Lower lobe of right lung (tissue), 2 donors: Measurements from ENCODE around the gene NFIA. TPM values are rescaled to one million over a fixed set of nuclear protein-coding genes. Genes with fewer than 3 reads are reported as not detected.

Experiments used
- ATAC-seq, 2 donors: fragments of 200-7000 bp; cut with Tn5 transposase; one replicate each; pipeline ENCODE4 v1.9.1; 2020 to 2022; ENCODE audit warnings: mild to moderate bottlenecking in 2 of 2, moderate library complexity in 2 of 2
- DNase-seq: peaks from one replicate; pipeline ENCODE4 v3.0.0-alpha.2; 2020
- H3K27ac ChIP-seq: fragments of 200-600 bp; one replicate; pipeline ENCODE4 v1.8.0; 2022
- H3K27me3 ChIP-seq: fragments of 200-600 bp; one replicate; pipeline ENCODE4 v1.8.0; 2022; ENCODE audit warnings: low read depth
- H3K36me3 ChIP-seq: fragments of 200-600 bp; one replicate; pipeline ENCODE4 v1.8.0; 2022; ENCODE audit warnings: mild to moderate bottlenecking
- H3K4me1 ChIP-seq: fragments of 200-600 bp; one replicate; pipeline ENCODE4 v1.8.0; 2022
- H3K4me3 ChIP-seq: fragments of 200-600 bp; one replicate; pipeline ENCODE4 v1.8.0; 2022; ENCODE audit warnings: mild to moderate bottlenecking
- H3K9me3 ChIP-seq: fragments of 200-600 bp; one replicate; pipeline ENCODE4 v1.8.0; 2022
- intact Hi-C: fragments of 100-400 bp; cut with DNase I; formaldehyde crosslinking; loops from one replicate; pipeline ENCODE4 v1.11.0; 2022
- total RNA-seq: library from RNA; stranded (reverse); fragmentation: NEBNext Ultra II Directional; extraction: Animal tissue kit (Norgen Biotek cat#: 25700); gene quantifications from one replicate; pipeline ENCODE4 v1.2.1, GENCODE V29; 2021
- TF ChIP-seq, protein P1 (sequence below): fragments of 200-600 bp; IDR thresholded peaks from one replicate; pipeline ENCODE4 v1.8.0; 2022; ENCODE audit warnings: antibody characterized with exemption, mild to moderate bottlenecking
- donor health status: DM: no; HTN: yes; CAD: no; lungs with severe emphysema.

The NFIA gene
- total RNA-seq, 1 donor from 2014 or later = 70.0 TPM

DNA sequence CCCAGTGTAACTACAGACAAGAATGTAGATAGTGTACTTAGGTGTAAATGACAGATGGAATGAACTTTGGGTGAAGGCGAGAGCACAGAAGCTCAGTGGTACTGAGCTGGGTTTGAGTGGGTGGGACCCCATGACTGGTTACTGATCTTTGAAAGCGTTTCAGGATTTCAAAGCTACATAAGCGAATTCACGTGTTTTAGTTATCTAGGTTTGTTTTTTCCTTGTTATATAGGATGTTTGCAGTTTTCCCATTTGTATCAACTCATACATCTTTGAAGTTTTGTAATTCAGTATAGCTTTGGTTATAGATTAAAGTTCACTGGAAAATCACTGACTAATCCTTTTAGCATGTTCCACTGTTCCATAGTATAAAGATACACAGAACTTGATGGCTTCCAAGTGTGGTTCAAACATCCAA is 182.5 kb downstream of the NFIA start:
- H3K27ac ChIP-seq = no peak overlapping the region
- TF ChIP-seq, protein P1, sequence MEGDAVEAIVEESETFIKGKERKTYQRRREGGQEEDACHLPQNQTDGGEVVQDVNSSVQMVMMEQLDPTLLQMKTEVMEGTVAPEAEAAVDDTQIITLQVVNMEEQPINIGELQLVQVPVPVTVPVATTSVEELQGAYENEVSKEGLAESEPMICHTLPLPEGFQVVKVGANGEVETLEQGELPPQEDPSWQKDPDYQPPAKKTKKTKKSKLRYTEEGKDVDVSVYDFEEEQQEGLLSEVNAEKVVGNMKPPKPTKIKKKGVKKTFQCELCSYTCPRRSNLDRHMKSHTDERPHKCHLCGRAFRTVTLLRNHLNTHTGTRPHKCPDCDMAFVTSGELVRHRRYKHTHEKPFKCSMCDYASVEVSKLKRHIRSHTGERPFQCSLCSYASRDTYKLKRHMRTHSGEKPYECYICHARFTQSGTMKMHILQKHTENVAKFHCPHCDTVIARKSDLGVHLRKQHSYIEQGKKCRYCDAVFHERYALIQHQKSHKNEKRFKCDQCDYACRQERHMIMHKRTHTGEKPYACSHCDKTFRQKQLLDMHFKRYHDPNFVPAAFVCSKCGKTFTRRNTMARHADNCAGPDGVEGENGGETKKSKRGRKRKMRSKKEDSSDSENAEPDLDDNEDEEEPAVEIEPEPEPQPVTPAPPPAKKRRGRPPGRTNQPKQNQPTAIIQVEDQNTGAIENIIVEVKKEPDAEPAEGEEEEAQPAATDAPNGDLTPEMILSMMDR = no peak
- H3K9me3 ChIP-seq = no peaks in the 10 kb centered on the region
- no peaks in the 10 kb centered on the region for H3K27me3 ChIP-seq
- H3K4me1 ChIP-seq = no peaks in the 10 kb centered on the region
- DNase-seq (no peak), ATAC-seq (no peak)
- H3K4me3 ChIP-seq = no peak overlapping the region
- intact Hi-C loops = no loop called here
- H3K36me3 ChIP-seq = no peaks in the 10 kb centered on the region

DNA sequence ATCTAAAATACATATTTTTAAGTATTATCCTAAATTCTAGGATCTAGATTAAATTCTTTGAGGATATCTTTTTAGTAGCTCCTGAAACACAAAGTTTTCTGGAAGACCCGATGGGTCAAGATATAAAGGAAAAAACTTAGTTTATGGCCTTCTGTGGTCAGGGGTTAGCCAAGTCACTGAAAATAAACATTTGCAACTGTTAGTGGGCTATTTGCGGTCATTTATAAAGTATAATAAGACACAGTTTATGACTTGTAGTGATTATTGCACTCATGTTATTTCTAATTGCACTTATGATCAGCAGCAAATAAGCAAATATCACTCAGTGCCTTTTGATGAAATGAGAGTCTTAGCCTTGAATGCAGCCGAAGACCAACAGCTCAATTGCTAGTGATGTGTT is 183.3 kb downstream of the NFIA start:
- no peaks in the 10 kb centered on the region for H3K4me1 ChIP-seq
- DNase-seq (no peak), ATAC-seq (no peak)
- H3K27ac ChIP-seq = no peak overlapping the region
- H3K9me3 ChIP-seq = no peaks in the 10 kb centered on the region
- intact Hi-C loops = no loop called here
- H3K27me3 ChIP-seq = no peaks in the 10 kb centered on the region
- no peaks in the 10 kb centered on the region for H3K36me3 ChIP-seq
- H3K4me3 ChIP-seq = no peak overlapping the region
- TF ChIP-seq, protein P1 = no peak

DNA sequence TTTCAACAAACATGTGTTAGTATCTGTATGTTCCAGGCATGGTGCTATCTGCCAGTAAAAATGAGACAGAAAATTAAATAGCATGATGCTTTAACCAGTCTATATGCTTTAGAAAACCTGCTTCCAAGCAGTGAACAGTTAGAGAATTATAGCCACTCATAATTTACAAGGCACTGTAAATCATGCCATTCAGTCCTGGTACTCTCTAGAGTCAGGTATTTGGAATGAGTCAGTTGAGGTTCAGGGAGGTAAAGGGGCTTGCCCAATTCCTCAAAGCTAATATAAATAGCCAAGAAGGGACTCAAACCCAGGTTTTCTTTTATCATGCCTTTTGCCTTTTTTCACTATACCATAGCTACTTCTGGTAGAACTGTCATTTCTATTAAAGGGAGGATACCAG is 184.4 kb downstream of the NFIA start:
- intact Hi-C loops = no loop called here
- no peak for ATAC-seq
- no peak for DNase-seq
- Histone ChIP-seq H3K4me1 (no peaks in the 10 kb centered on the region), H3K36me3 (no peaks in the 10 kb centered on the region), H3K9me3 (no peaks in the 10 kb centered on the region), H3K4me3 (no peak overlapping the region), H3K27ac (no peak overlapping the region), H3K27me3 (no peaks in the 10 kb centered on the region)
- TF ChIP-seq, protein P1 = no peak

DNA sequence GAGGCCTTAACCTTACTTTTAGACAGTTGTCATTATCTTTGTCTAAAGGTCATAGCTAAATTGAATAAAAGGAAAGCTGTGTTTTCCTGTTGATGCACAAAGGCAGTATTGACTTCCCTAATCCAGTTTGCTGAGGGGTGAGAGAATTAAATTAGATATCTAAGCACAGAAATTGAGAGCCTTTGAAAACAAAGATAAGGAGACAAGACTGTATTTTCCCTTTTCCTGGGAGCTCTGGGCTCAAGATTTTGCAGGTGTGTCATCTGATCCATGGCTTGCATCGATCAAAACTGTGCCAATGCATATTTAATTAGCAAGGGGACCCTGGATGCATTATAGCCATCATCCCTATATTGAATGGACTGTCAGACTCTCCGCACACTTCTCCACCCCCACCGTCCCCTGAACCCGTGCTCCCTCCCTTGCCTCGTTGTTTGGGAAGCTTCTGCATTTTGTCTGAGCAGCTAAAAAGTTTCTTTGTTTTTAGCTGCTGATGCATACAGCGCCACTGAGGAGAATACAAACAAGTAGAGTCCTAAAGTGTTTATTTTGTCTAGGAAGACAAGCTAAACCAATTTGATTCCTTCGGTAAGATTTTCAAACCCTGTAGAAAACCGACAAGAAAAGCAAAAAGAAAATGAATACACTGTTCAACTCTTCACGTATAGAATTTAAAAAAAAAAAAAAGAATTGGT is 186.3 kb downstream of the NFIA start:
- Histone ChIP-seq H3K27me3 (no peaks in the 10 kb centered on the region), H3K36me3 (no peaks in the 10 kb centered on the region), H3K9me3 (no peaks in the 10 kb centered on the region), H3K27ac (no peak overlapping the region), H3K4me1 (no peaks in the 10 kb centered on the region), H3K4me3 (no peak overlapping the region)
- no peak for DNase-seq
- ATAC-seq = no peak
- TF ChIP-seq, protein P1 = no peak
- intact Hi-C loops = no loop called here

DNA sequence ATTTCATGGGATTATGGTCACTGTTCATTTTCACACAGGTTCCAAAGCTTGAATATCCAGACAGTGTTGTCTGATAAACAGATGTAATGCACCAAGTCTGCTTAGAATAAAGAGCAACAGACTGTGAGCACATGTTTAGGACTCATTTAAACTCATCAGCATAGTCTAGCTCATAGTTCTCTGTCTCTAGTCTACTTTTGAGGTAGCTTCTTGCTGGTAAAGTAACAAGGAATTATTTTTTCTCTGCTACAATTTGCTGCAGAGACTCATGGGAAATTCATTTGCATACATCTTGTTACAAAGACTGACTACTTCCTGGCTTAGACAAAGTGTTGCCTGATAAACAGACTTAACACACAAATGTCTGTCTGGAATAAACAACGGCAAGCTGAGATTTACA is 187.2 kb downstream of the NFIA start:
- Histone ChIP-seq H3K27me3 (no peaks in the 10 kb centered on the region), H3K4me3 (no peak overlapping the region), H3K27ac (no peak overlapping the region), H3K36me3 (no peaks in the 10 kb centered on the region), H3K4me1 (no peaks in the 10 kb centered on the region), H3K9me3 (no peaks in the 10 kb centered on the region)
- intact Hi-C loops = no loop called here
- ATAC-seq = no peak
- DNase-seq = no peak
- TF ChIP-seq, protein P1 = no peak
